Subcutaneous adipose tissue (tissue), 4 donors: ENCODE measurements around the gene PSMC6. TPM values are rescaled to one million over a fixed set of nuclear protein-coding genes. Genes with fewer than 3 reads are reported as not detected.

Experiments used
- CTCF ChIP-seq: fragments of 450-650 bp; IDR thresholded peaks from one replicate; pipeline ENCODE4 v1.5.1; 2016; ENCODE audit warnings: low read depth, mild to moderate bottlenecking, control low read depth, antibody characterized with exemption, moderate library complexity
- total RNA-seq, 4 donors: library from RNA; depleted of rRNA; stranded (reverse); fragments of >200 nt; gene quantifications; one replicate each; pipeline ENCODE4 v1.1.0, GENCODE V29; 2016

PSMC6 gene
- total RNA-seq, 4 donors from 2014 or later, result 73.9 to 109 (median 90.9) TPM

- TF ChIP-seq CTCF, result no peak
Measured at GRCh38 chr14:52769887-52770286, 62.9 kb downstream of the PSMC6 start.

- no peak for TF ChIP-seq CTCF
Measured at GRCh38 chr14:52776816-52777215, 69.8 kb downstream of the PSMC6 start.

Other genes with a start within 250 kb of the PSMC6 start
- gene TXNDC16, start 154.7 kb upstream of the PSMC6 start, total RNA-seq, result 10 to 100 TPM in 2 of 4 donors, 1 to 10 TPM in 2; 8.5 to 12.6 (median 9.9) TPM
- gene GPR137C, start 154.4 kb upstream of the PSMC6 start, total RNA-seq, result 1 to 10 TPM in 1 of 4 donors, under 1 TPM in 3; 0.34 to 1.7 (median 0.71) TPM
- gene ERO1A, start 11.6 kb upstream of the PSMC6 start, total RNA-seq, result 10 to 100 TPM; 28.6 to 52.9 (median 40.8) TPM
- 10 to 100 TPM; 17.7 to 26.9 (median 19.1) TPM for gene STYX, start 23.0 kb downstream of the PSMC6 start, total RNA-seq
- gene GNPNAT1, start 84.4 kb downstream of the PSMC6 start, total RNA-seq, result 10 to 100 TPM; 12.9 to 28.2 (median 15.9) TPM
- 100 to 1,000 TPM; 154 to 252 (median 206) TPM for gene FERMT2, start 243.8 kb downstream of the PSMC6 start, total RNA-seq